Spleen (tissue), 11 donors: ENCODE data around the gene DLST. TPM values are rescaled to one million over a fixed set of nuclear protein-coding genes. Genes with fewer than 3 reads are reported as not detected.
A peak's percentile ranks its signal among the peaks of the same experiment; 100 is the strongest.

Source experiments
- DNase-seq: peaks from one replicate; pipeline ENCODE4 v3.0.0-alpha.2; 2020
- H3K27ac ChIP-seq, 8 donors: fragments of 200-600 bp; sonication (generic) in 7 of 8; 1 replicate in 4 of 8; 2 replicates in 4 of 8; pipeline versions ENCODE4 v1.5.0 to v1.8.0; 2016 to 2021; ENCODE audit warnings: inconsistent platforms in 4 of 8, mild to moderate bottlenecking in 4 of 8, moderate library complexity in 1 of 8
- H3K27me3 ChIP-seq, 7 donors: fragments of 200-600 bp; sonication (generic) in 6 of 7; replicated peaks in 1 of 7; 1 replicate in 4 of 7; 2 replicates in 3 of 7; pipeline versions ENCODE4 v1.5.0 to v1.8.0; 2016 to 2021; ENCODE audit warnings: inconsistent platforms in 3 of 7, mild to moderate bottlenecking in 1 of 7
- H3K36me3 ChIP-seq, 6 donors: fragments of 200-600 bp; sonication (generic) in 5 of 6; 1 replicate in 4 of 6; 2 replicates in 2 of 6; pipeline versions ENCODE4 v1.5.0 to v1.8.0; 2016 to 2021; ENCODE audit warnings: inconsistent platforms in 2 of 6
- H3K4me1 ChIP-seq, 6 donors: fragments of 200-600 bp; sonication (generic) in 5 of 6; 1 replicate in 3 of 6; 2 replicates in 3 of 6; pipeline versions ENCODE4 v1.5.0 to v1.8.0; 2016 to 2021; ENCODE audit warnings: inconsistent platforms in 3 of 6
- H3K4me3 ChIP-seq, 8 donors: fragments of 200-600 bp; sonication (generic) in 7 of 8; 1 replicate in 4 of 8; 2 replicates in 4 of 8; pipeline versions ENCODE4 v1.5.0 to v1.8.0; 2016 to 2021; ENCODE audit warnings: inconsistent platforms in 4 of 8, mild to moderate bottlenecking in 4 of 8, moderate library complexity in 2 of 8
- H3K9me3 ChIP-seq, 8 donors: fragments of 200-600 bp; sonication (generic) in 7 of 8; 1 replicate in 4 of 8; 2 replicates in 4 of 8; pipeline versions ENCODE4 v1.5.0 to v1.8.0; 2016 to 2021; ENCODE audit warnings: inconsistent platforms in 4 of 8
- CTCF ChIP-seq, 11 experiments: fragments of 200-600 bp in 7 of 11; fragments of 450-650 bp in 4 of 11; sonication (generic) in 4 of 11; IDR thresholded peaks in 8 of 11; conservative IDR thresholded peaks in 3 of 11; 1 replicate in 7 of 11; 2 replicates in 4 of 11; pipeline versions ENCODE4 v1.4.0 to v1.8.0; 2016 to 2021; ENCODE audit warnings: antibody characterized with exemption in 11 of 11, inconsistent platforms in 4 of 11, mild to moderate bottlenecking in 1 of 11
- POLR2A ChIP-seq, 3 donors: fragments of 450-650 bp; IDR thresholded peaks; one replicate each; pipeline ENCODE4 v1.5.1; 2017; ENCODE audit warnings: antibody characterized with exemption in 3 of 3, mild to moderate bottlenecking in 1 of 3
- POLR2AphosphoS5 ChIP-seq, 3 donors: sonication (generic); formaldehyde crosslinking; IDR thresholded peaks; one replicate each; pipeline ENCODE4 v1.5.1; 2017; ENCODE audit warnings: antibody characterized with exemption in 3 of 3
- WGBS, 5 donors: extraction: QIAGEN DNeasy Blood & Tissue Kit in 3 of 5; methylation state at CpG; one replicate each; pipeline versions ENCODE4 v1.1.5 to v1.1.7; 2013 to 2018; 5-methylcytosine and 5-hydroxymethylcytosine counted together
- intact Hi-C: fragments of 100-400 bp; cut with DNase I; formaldehyde crosslinking; loops from one replicate; pipeline ENCODE4 v1.15.0; 2023; ENCODE audit warnings: low total_unique reads
- polyA plus RNA-seq, 3 donors: library from polyadenylated mRNA; stranded (reverse); fragments of 200-250 nt; gene quantifications; one replicate each; pipeline ENCODE4 v1.2.1, GENCODE V29; 2013
- total RNA-seq, 7 donors: library from RNA; depleted of rRNA in 3 of 7; stranded (reverse); fragments of >200 nt in 3 of 7; fragmentation: NEBNext Ultra II Directional in 4 of 7; extraction: Animal tissue kit (Norgen Biotek cat#: 25700) in 4 of 7; gene quantifications; one replicate each; pipeline versions ENCODE4 v1.1.0 to v1.2.1, GENCODE V29; 2016 to 2021
- donor health status: healthy with polysubstance abuse.
- donor health status: DM: no; HTN: no; CAD: no; lungs with moderate emphysema.
- donor health status: DM: no; HTN: no; CAD: no.
- donor health status: Bipolar disorder and iron deficiency.
- donor health status: healthy.
- donor health status: DM: no; HTN: no; CAD: no.
- donor health status: DM: yes; HTN: yes; CAD: no.

Gene DLST
- total and polyA plus RNA-seq, 10 donors, result 33.1 to 80.0 (median 74.7) TPM

GRCh38 chr14:74950795-74951442, 69.2 kb downstream of the DLST start:
- Histone ChIP-seq H3K4me1 (peaks cover 7 to 51% (median 33%) of the 10 kb centered on the region in 6 donors), H3K9me3 (no peaks in the 10 kb centered on the region), H3K27me3 (peaks cover 0 to 56% (median 12%) of the 10 kb centered on the region in 7 donors), H3K27ac (no peak overlapping the region), H3K4me3 (no peak overlapping the region), H3K36me3 (no peaks in the 10 kb centered on the region)
- intact Hi-C loops, result no loop called here
- peak; percentile 46 for DNase-seq
- WGBS, 5 donors, result 86 to 94% (median 91%) methylated on average over 9 of the region's 9 CpGs
- no peak for TF ChIP-seq CTCF (IDR thresholded peaks at IDR 0.05 in 8 of 11, conservative IDR thresholded peaks at IDR 0.05 in 3 of 11)
- no peak for TF ChIP-seq POLR2A (IDR thresholded peaks at IDR 0.05)
- TF ChIP-seq POLR2AphosphoS5 (IDR thresholded peaks at IDR 0.05), result no peak

- intact Hi-C loops, result no loop called here
- H3K9me3 ChIP-seq, result no peaks in the 10 kb centered on the region
- no peaks in the 10 kb centered on the region for H3K36me3 ChIP-seq
- H3K4me3 ChIP-seq, result no peak overlapping the region
- TF ChIP-seq POLR2AphosphoS5 (IDR thresholded peaks at IDR 0.05), result no peak
- TF ChIP-seq POLR2A (IDR thresholded peaks at IDR 0.05), result no peak
- TF ChIP-seq CTCF (IDR thresholded peaks at IDR 0.05 in 8 of 11, conservative IDR thresholded peaks at IDR 0.05 in 3 of 11), result no peak
- H3K27ac ChIP-seq, result no peak overlapping the region
- 51 to 63% (median 52%) methylated on average over 7 to 15 of the region's 15 CpGs for WGBS, 5 donors
- DNase-seq, result peak; percentile 62
- H3K27me3 ChIP-seq, result peaks cover 0 to 63% (median 12%) of the 10 kb centered on the region in 7 donors
- H3K4me1 ChIP-seq, result peaks cover 7 to 46% (median 28%) of the 10 kb centered on the region in 6 donors
Measured at GRCh38 chr14:74951443-74952179, 69.9 kb downstream of the DLST start.

- no peaks in the 10 kb centered on the region for H3K36me3 ChIP-seq
- H3K4me1 ChIP-seq, result peaks cover 7 to 40% (median 22%) of the 10 kb centered on the region in 6 donors
- no peak overlapping the region for H3K27ac ChIP-seq
- H3K27me3 ChIP-seq, result peaks cover 0 to 63% (median 12%) of the 10 kb centered on the region in 7 donors
- no peak for TF ChIP-seq POLR2AphosphoS5 (IDR thresholded peaks at IDR 0.05)
- TF ChIP-seq POLR2A (IDR thresholded peaks at IDR 0.05), result no peak
- no peak for TF ChIP-seq CTCF (IDR thresholded peaks at IDR 0.05 in 8 of 11, conservative IDR thresholded peaks at IDR 0.05 in 3 of 11)
- intact Hi-C loops, result no loop called here
- WGBS, 5 donors, result 77 to 89% (median 84%) methylated on average over 6 of the region's 6 CpGs
- peak; percentile 40 for DNase-seq
- no peaks in the 10 kb centered on the region for H3K9me3 ChIP-seq
- H3K4me3 ChIP-seq, result no peak overlapping the region
Measured at GRCh38 chr14:74952180-74952665, 70.5 kb downstream of the DLST start.
